HT1080 (cell line): ENCODE results near the gene KRTAP10-12. TPM values are rescaled to one million over a fixed set of nuclear protein-coding genes. Genes with fewer than 3 reads are reported as not detected.
A peak's percentile ranks its signal among the peaks of the same experiment; 100 is the strongest.
"Not testable (repeated sequence)": the region's sequence is repeated elsewhere in the genome, so short reads cannot be mapped to it uniquely, and the experiment has no call there.

Source experiments
- DNase-seq: peaks from one replicate; pipeline ENCODE4 v3.0.0-alpha.2; 2015; ENCODE audit warnings: low read depth
- polyA plus RNA-seq, 2 experiments: library from polyadenylated mRNA; depleted of rRNA; stranded (reverse); fragments of >200 nt; gene quantifications; 2 replicates each; pipeline ENCODE4 v1.2.3, GENCODE V29; 2015
- total RNA-seq: library from RNA; depleted of rRNA; stranded (reverse); fragments of >200 nt; shearing (Covaris generic); gene quantifications from 2 replicates; pipeline ENCODE4 v1.2.3, GENCODE V29; 2014; rRNA removed

KRTAP10-12 gene, protein sequence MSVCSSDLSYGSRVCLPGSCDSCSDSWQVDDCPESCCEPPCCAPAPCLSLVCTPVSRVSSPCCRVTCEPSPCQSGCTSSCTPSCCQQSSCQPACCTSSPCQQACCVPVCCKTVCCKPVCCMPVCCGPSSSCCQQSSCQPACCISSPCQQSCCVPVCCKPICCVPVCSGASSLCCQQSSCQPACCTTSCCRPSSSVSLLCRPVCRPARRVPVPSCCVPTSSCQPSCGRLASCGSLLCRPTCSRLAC
- not detected in 2 replicates for total RNA-seq
- not detected in 2 replicates for polyA plus RNA-seq (2015; cell fraction: cytosol; rRNA removed)
- polyA plus RNA-seq (2015; cell fraction: nucleus; rRNA removed) = not detected in 2 replicates

GRCh38 chr21:44697172-44697810, at the start of gene KRTAP10-12:
Gene KRTAP10-12, plus strand, starts transcription at chr21:44697172. Its CDS starts 30 bp downstream, at chr21:44697202.
- not testable (repeated sequence) for DNase-seq

DNA sequence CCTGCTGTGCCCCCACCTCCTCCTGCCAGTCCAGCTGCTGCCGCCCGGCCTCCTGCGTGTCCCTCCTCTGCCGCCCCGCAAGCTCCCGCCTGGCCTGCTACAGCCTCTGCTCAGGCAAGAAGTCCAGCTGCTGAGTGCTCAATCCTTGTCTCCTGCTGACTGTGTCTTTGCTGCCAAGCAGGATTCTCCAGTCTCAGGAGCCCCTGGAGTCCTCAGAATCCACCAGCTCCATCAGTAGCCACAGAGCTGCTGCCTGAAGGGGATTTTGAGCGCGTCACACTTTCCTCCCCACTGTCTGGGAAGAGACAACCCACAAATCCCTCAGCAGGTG, 49.8 kb upstream of the KRTAP10-12 start:
- no peak for DNase-seq

GRCh38 chr21:44648557-44649311, 48.2 kb upstream of the KRTAP10-12 start:
- DNase-seq = no peak

DNA sequence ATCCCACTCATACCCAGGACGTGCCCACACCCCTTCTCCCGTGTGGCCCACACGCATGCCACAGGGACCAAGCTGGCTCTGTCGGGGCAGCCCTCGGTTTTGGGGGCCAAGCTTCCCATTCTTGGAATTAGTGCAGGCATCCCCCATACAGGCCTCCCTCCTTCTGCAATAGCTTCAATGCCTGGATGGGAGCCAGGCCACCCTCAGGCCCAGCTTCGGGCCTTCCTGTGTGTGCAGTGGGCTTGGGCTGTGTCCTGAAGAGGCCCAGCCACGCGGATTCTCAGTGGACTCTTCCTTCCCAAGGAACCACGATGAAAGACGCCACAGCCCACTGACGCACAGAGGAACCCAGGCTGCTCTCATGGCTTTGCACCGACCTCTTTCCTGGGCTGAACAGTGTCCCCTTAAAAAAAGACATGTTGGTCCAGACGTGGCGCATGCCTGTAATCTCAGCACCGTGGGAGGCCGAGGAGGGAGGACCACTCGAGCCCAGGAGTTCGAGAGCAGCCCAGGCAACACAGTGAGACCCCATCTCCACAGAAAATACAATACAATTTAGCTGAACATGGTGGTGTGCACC, 47.4 kb upstream of the KRTAP10-12 start:
- no peak for DNase-seq

DNA sequence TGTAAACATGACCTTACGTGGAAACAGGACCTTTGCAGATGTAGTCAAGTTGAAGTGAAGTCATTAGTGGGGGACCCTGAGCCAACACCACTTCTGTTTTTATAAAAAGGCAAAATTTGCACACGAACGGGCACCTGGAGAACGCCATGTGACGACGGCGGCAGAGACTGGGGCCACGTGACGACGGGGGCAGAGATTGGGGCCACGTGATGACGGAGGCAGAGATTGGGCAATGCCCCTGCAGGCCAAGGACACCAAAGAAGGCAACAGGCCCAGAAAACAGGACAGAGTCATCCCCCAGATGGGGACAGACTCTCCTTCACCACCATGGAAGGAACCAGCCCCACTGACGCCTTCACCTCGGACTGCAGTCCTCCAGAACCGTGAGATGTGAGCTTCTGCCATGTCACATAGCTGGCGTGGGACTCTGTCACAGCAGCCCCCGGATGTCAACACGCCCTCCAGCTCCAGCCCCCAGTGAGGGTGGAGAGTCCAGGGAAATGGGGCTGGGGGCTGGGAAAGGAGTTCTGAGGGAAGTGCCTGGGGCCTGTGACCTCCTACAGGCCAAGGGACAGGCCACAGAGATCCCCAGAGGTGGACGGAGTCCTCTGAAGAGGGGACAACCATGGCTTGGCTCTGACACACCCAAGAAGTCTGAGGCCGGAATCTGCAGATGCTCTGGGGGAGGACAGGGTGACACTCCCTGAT, 46.6 kb upstream of the KRTAP10-12 start:
- no peak for DNase-seq

DNA sequence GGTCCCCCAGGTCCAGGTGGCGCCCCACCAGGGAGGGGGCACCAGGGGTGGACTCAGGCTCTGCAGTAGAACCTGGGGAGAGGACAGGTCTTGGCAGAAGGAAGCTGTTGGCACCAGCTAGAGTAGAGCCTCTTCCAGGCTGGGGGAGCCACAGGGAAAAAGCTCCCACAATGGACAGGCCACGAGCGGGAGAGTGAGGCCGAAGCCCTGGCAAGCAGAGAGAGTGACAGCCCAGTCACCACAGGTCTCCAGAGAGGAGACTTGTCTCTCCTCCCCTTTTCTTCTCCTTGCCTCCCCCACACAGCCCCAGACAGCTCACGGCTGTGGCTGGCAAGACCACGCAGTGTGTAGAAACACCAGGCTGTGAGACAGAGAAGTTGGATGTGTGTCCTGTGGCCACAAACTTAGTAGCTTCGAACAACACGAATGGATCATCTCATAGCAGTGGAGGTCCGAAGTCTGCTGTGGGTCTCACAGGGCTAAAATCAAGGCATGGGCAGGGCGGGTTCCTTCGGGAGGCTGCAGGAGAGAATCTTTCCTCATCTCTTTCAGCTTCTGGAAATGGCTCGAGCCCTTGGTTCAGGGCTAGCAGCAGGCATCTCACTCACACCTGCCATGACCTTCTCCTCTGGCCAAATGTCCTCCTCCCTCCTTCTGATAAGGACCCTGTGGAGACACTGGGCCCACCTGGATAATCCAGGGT, 45.8 kb upstream of the KRTAP10-12 start:
- no peak for DNase-seq

DNA sequence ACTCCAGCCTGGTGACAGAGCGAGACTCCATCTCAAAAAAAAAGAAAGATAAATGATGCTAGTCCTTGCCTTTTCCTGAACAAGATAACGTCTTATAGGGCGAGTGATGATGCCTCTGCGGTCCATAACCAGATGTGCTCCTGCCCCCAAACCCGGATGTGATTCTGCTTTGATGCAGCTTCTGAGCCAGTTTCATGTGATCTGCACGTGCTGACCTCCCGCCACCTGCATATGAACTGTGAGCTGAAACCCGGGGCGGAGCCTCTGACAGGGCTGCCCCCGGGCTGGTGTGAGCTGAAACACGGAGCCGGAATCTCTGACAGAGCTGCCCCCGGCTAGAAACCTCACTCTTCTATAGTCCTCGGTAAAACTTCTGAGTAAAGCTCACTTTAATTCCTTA, 43.8 kb upstream of the KRTAP10-12 start:
- DNase-seq = peak; percentile 24

- no peak for DNase-seq
Observed at GRCh38 chr21:44653656-44654575, 43.1 kb upstream of the KRTAP10-12 start.

DNA sequence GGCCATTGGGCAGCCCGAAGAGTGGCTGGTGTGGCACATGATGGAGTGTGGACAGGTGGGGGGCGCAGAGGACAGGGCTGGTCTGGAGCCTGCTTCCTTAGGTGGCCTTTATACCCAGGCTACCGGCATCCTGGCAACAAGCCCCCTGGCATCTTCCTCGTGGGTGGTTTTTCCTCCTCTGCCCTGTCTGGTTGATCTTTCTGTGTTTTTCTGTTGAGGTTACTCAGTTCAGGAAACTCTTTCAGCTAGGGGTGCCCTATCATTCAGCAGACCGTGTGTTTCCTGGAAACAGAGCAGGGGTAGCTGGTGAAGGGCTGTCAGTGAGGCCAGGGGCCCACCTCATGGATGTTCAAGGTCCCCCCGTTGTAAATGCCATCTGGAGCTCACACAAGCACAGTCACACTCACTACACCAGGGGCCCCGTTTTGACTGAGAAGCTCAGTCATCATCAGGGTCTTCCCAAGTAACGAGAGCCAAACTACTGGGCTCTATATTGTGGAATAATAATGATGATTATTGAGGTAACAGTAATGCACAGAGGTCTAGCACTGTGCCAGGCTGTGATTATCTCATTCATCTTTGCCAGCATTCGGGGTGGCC, 42.3 kb upstream of the KRTAP10-12 start, which contains the start of gene KRTAP12-4:
TSS of gene KRTAP12-4 (minus strand) at position 84 of the 600 bp plus-strand sequence. CDS start at position 39, 45 bp downstream.
- no peak for DNase-seq

- DNase-seq = no peak
Observed at GRCh38 chr21:44656868-44657267, 40.1 kb upstream of the KRTAP10-12 start.

GRCh38 chr21:44657635-44658540, 39.1 kb upstream of the KRTAP10-12 start, which contains the start of gene KRTAP12-3:
Gene KRTAP12-3, plus strand, starts transcription at chr21:44657932. Its CDS starts 48 bp downstream, at chr21:44657980.
- no peak for DNase-seq

- DNase-seq = no peak
Observed at GRCh38 chr21:44658541-44658910, 38.4 kb upstream of the KRTAP10-12 start.

DNA sequence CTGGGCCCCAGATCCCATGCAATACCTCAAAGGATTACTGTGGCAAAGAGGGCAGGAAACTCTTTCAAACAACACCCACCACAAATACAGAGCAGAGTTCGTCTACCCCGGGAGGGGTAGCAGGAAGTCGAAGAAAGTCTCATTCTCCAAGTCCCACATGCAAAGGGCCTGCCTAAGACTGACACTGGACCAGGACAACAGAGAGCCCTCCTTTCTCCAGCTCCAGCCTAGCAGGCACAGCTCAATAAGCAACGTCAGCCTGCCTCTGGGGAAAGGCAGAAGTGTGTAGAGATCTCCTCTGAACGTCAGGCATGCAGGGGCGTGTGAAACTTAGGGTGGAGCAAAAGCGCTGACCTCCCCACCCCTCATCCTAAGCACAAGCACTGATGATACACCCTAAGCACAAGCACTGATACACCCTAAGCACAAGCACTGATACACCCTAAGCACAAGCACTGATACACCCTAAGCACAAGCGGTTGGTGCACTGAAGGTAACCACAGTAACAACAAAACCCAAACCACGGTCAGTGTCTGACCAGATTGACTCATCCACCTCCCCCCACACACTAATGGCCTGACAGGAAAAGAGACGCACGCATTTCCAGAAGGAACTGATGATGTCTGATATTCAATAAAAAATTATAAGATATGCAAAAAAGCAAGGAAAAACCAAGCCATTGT, 37.9 kb upstream of the KRTAP10-12 start:
- no peak for DNase-seq

- DNase-seq = not testable (repeated sequence)
Observed at GRCh38 chr21:44661567-44661966, 35.4 kb upstream of the KRTAP10-12 start.

GRCh38 chr21:44664691-44665090, 32.3 kb upstream of the KRTAP10-12 start:
- no peak for DNase-seq

DNA sequence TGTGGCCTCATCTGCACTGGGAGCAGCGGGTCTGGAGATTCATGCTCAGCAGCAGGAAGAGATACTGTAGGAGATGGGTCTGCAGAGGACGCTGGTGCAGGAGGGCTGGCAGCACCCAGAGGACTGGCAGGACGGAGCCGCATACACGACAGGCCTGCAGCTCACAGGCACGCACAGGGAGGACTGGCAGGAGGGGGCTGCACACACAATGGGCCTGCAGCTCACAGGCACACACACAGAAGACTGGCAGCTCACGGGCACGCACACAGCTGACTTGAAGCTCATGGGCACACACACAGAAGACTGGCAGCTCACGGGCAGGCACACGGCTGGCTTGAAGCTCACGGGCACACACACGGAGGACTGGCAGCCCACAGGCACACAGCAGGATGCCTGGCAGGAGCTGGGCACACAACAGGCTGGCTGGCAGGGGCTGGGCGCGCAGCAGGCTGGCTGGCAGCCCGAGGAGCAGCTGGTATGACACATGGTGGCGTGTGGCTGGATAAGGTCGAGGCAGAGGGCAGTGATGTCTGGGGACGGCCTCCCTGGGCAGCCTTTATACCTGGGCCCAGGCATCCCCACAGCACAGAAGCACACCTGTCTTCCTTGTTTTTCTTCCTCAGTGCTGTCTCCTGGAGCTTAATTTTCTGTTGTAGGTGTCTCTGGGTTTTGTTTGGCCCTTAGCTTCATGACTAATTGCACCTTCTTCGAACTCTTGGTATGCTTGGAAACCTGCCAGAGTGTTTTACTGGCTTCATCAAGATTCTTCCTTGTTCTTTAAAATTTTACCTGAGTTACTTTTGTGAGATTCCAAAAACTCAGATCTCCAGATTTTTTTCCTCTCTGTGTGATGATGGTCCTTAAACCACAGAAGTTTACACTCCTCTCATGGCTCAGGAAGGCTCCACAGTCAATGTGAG, 30.3 kb upstream of the KRTAP10-12 start, which contains the start of gene KRTAP12-2:
TSS of gene KRTAP12-2 (minus strand) at position 527 of the 920 bp plus-strand sequence. CDS start at position 486, 41 bp downstream.
- DNase-seq = no peak
